Astrocyte (in vitro differentiated cells and primary cell): Measurements from ENCODE around the gene EFL1. TPM values are rescaled to one million over a fixed set of nuclear protein-coding genes. Genes with fewer than 3 reads are reported as not detected.

Source experiments
- DNase-seq: peaks from one replicate; pipeline ENCODE4 v3.0.0-alpha.2; 2010; ENCODE audit warnings: low read depth
- FAIRE-seq: peaks from 2 replicates; lab custom pipeline; 2011; peaks lifted over from hg19 to GRCh38; lab: Jason Lieb, UNC
- H2AFZ ChIP-seq: 2 replicates; pipeline ENCODE4 v1.6.0; 2012; ENCODE audit warnings: low read depth, low read length, inconsistent platforms
- H3K27ac ChIP-seq: 2 replicates; pipeline ENCODE4 v1.5.1; 2011; ENCODE audit warnings: low read depth, low read length, inconsistent platforms
- H3K27me3 ChIP-seq: 2 replicates; pipeline ENCODE4 v1.6.0; 2011; ENCODE audit warnings: low read length, inconsistent platforms; ENCODE audit not compliant: insufficient read depth
- H3K36me3 ChIP-seq: 2 replicates; pipeline ENCODE4 v1.5.1; 2011; ENCODE audit warnings: low read length, inconsistent platforms; ENCODE audit not compliant: insufficient read depth
- H3K4me1 ChIP-seq: 2 replicates; pipeline ENCODE4 v1.5.1; 2011; ENCODE audit warnings: low read length, inconsistent platforms; ENCODE audit not compliant: insufficient read depth
- H3K4me2 ChIP-seq: 2 replicates; pipeline ENCODE4 v1.6.0; 2012; ENCODE audit warnings: low read length, inconsistent platforms
- H3K4me3 ChIP-seq: 2 replicates; pipeline ENCODE4 v1.5.1; 2011; ENCODE audit warnings: low read depth, mild to moderate bottlenecking, low read length, inconsistent platforms; ENCODE audit not compliant: insufficient read depth
- H3K79me2 ChIP-seq: 2 replicates; pipeline ENCODE4 v1.6.0; 2012; ENCODE audit warnings: mild to moderate bottlenecking, low read length, inconsistent platforms; ENCODE audit not compliant: insufficient read depth
- H3K9ac ChIP-seq: 2 replicates; pipeline ENCODE4 v1.6.0; 2012; ENCODE audit warnings: mild to moderate bottlenecking, low read length, inconsistent platforms
- H3K9me3 ChIP-seq: 2 replicates; pipeline ENCODE4 v1.5.1; 2012; ENCODE audit warnings: low read depth, mild to moderate bottlenecking, low read length, inconsistent platforms; ENCODE audit not compliant: insufficient read depth
- H4K20me1 ChIP-seq: 2 replicates; pipeline ENCODE4 v1.6.0; 2012; ENCODE audit warnings: low read length, inconsistent platforms; ENCODE audit not compliant: insufficient read depth
- H3K27ac Mint-ChIP-seq: one replicate; pipeline ENCODE4 v1.8.0; 2021; ENCODE audit warnings: mild to moderate bottlenecking, mixed read lengths; ENCODE audit not compliant: unreplicated experiment
- H3K27me3 Mint-ChIP-seq: one replicate; pipeline ENCODE4 v1.8.0; 2021; ENCODE audit warnings: low read depth, mixed read lengths; ENCODE audit not compliant: unreplicated experiment
- H3K36me3 Mint-ChIP-seq: one replicate; pipeline ENCODE4 v1.8.0; 2021; ENCODE audit warnings: low read depth, mixed read lengths; ENCODE audit not compliant: unreplicated experiment
- H3K4me1 Mint-ChIP-seq: one replicate; pipeline ENCODE4 v1.8.0; 2021; ENCODE audit warnings: low read depth, mixed read lengths; ENCODE audit not compliant: unreplicated experiment
- H3K4me3 Mint-ChIP-seq: one replicate; pipeline ENCODE4 v1.8.0; 2021; ENCODE audit warnings: mild to moderate bottlenecking, moderate library complexity, mixed read lengths; ENCODE audit not compliant: unreplicated experiment
- H3K9me3 Mint-ChIP-seq: one replicate; pipeline ENCODE4 v1.8.0; 2021; ENCODE audit warnings: mild to moderate bottlenecking, mixed read lengths; ENCODE audit not compliant: unreplicated experiment
- CTCF ChIP-seq: IDR thresholded peaks from 2 replicates; pipeline ENCODE4 v1.5.1; 2011; ENCODE audit warnings: low read depth, mild to moderate bottlenecking, inconsistent platforms, low read length, moderate library complexity; ENCODE audit not compliant: insufficient read depth
- EZH2 ChIP-seq: IDR thresholded peaks from 2 replicates; pipeline ENCODE4 v1.6.1; 2012; ENCODE audit warnings: mild to moderate bottlenecking, low read length, inconsistent platforms; ENCODE audit not compliant: insufficient read depth
- total RNA-seq: library from RNA; stranded (reverse); gene quantifications from 2 replicates; pipeline ENCODE4 v1.2.1, GENCODE V29; 2021

Gene EFL1
- total RNA-seq, 1 donor from 2014 or later = 13.7 TPM

- Histone ChIP-seq H3K27ac (peak overlapping the region; percentile 91), H3K9ac (no peak overlapping the region), H3K4me3 (no peak overlapping the region), H4K20me1 (no peaks in the 10 kb centered on the region), H2AFZ (no peak overlapping the region), H3K9me3 (no peaks in the 10 kb centered on the region), H3K4me1 (peaks cover 5% of the 10 kb centered on the region), H3K79me2 (no peaks in the 10 kb centered on the region), H3K36me3 (no peaks in the 10 kb centered on the region), H3K27me3 (no peaks in the 10 kb centered on the region), H3K4me2 (no peak overlapping the region)
- H3K27me3 Mint-ChIP-seq = no peaks in the 10 kb centered on the region
- peak overlapping the region; percentile 98 for H3K27ac Mint-ChIP-seq
- FAIRE-seq (peak; percentile 100), DNase-seq (peak; percentile 99)
- H3K4me1 Mint-ChIP-seq = peaks cover 27% of the 10 kb centered on the region
- peaks cover 18% of the 10 kb centered on the region for H3K36me3 Mint-ChIP-seq
- no peak for TF ChIP-seq CTCF
- TF ChIP-seq EZH2 = no peak
- peak overlapping the region; percentile 18 for H3K4me3 Mint-ChIP-seq
- no peaks in the 10 kb centered on the region for H3K9me3 Mint-ChIP-seq
Measured at GRCh38 chr15:82159922-82160321, 102.6 kb downstream of the EFL1 start.

- H3K9me3 Mint-ChIP-seq = no peaks in the 10 kb centered on the region
- peaks cover 5% of the 10 kb centered on the region for H3K4me1 ChIP-seq
- no peaks in the 10 kb centered on the region for H3K27me3 ChIP-seq
- FAIRE-seq (no peak), DNase-seq (peak; percentile 37)
- H3K36me3 Mint-ChIP-seq = peaks cover 18% of the 10 kb centered on the region
- H3K4me2 ChIP-seq = no peak overlapping the region
- no peak overlapping the region for H3K9ac ChIP-seq
- no peaks in the 10 kb centered on the region for H3K27me3 Mint-ChIP-seq
- no peaks in the 10 kb centered on the region for H4K20me1 ChIP-seq
- H2AFZ ChIP-seq = no peak overlapping the region
- H3K9me3 ChIP-seq = no peaks in the 10 kb centered on the region
- H3K4me1 Mint-ChIP-seq = peaks cover 31% of the 10 kb centered on the region
- TF ChIP-seq CTCF (no peak), EZH2 (no peak)
- H3K4me3 ChIP-seq = no peak overlapping the region
- no peaks in the 10 kb centered on the region for H3K79me2 ChIP-seq
- no peak overlapping the region for H3K27ac ChIP-seq
- H3K36me3 ChIP-seq = no peaks in the 10 kb centered on the region
- peak overlapping the region; percentile 98 for H3K27ac Mint-ChIP-seq
- no peak overlapping the region for H3K4me3 Mint-ChIP-seq
Measured at GRCh38 chr15:82158811-82159210, 103.7 kb downstream of the EFL1 start.

GRCh38 chr15:82150645-82151044 lies 111.9 kb downstream of the EFL1 start:
- no peaks in the 10 kb centered on the region for H3K27me3 Mint-ChIP-seq
- no peak overlapping the region for H3K4me3 ChIP-seq
- H3K4me3 Mint-ChIP-seq = no peak overlapping the region

More at GRCh38 chr15:82150645-82151044, 111.9 kb downstream of the EFL1 start:
- no peak for DNase-seq
- Mint-ChIP-seq H3K27ac (no peak overlapping the region), H3K4me1 (peaks cover 16% of the 10 kb centered on the region), H3K36me3 (peaks cover 4% of the 10 kb centered on the region), H3K9me3 (no peaks in the 10 kb centered on the region)
- Histone ChIP-seq H2AFZ (no peak overlapping the region), H3K4me1 (peaks cover 10% of the 10 kb centered on the region), H3K4me2 (no peak overlapping the region), H3K27me3 (no peaks in the 10 kb centered on the region), H3K9me3 (no peaks in the 10 kb centered on the region), H3K27ac (no peak overlapping the region), H3K36me3 (no peaks in the 10 kb centered on the region), H3K9ac (no peak overlapping the region), H4K20me1 (no peaks in the 10 kb centered on the region), H3K79me2 (no peaks in the 10 kb centered on the region)
- TF ChIP-seq CTCF (no peak), EZH2 (no peak)
- no peak for FAIRE-seq
